GM20000 (cell line): Measurements from ENCODE around the gene KCNMA1.

Source experiments
- DNase-seq: peaks from one replicate; pipeline ENCODE4 v3.0.0; 2012; ENCODE audit warnings: low spot score
- CTCF ChIP-seq: IDR thresholded peaks from 2 replicates; pipeline ENCODE4 v1.5.1; 2012; ENCODE audit warnings: mild to moderate bottlenecking, control low read depth; ENCODE audit errors: extremely low read depth, missing control alignments

KCNMA1 gene

GRCh38 chr10:77479586-77479985 is 158.0 kb downstream of the KCNMA1 start:
- no peak for DNase-seq
- no peak for TF ChIP-seq CTCF

DNA sequence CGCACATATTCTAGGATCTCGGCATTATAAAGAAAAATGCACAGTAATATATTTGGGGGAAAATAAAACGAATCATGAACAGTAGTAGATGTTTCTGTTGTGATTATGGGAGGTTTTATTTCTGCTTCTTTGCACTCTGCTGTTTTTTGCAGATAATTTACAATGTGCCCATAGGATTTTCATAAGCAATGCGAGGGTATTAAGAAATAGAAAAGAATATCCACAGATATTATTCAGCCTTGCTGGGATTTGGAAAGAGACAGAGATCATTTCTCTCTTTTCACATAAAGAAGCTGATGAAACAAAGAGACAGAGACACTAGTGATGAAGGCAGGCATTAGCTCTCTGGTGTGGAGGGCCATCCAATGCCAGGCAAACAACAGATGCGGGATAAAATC is 158.6 kb downstream of the KCNMA1 start:
- no peak for TF ChIP-seq CTCF

GRCh38 chr10:77478247-77478961 is 159.2 kb downstream of the KCNMA1 start:
- DNase-seq: no peak
- no peak for TF ChIP-seq CTCF

More for the DNA sequence above, 158.6 kb downstream of the KCNMA1 start:
- no peak for DNase-seq

- DNase-seq: no peak
- no peak for TF ChIP-seq CTCF
Measured at GRCh38 chr10:77475522-77475921, 162.1 kb downstream of the KCNMA1 start.

GRCh38 chr10:77474939-77475338 is 162.7 kb downstream of the KCNMA1 start:
- no peak for TF ChIP-seq CTCF

DNA sequence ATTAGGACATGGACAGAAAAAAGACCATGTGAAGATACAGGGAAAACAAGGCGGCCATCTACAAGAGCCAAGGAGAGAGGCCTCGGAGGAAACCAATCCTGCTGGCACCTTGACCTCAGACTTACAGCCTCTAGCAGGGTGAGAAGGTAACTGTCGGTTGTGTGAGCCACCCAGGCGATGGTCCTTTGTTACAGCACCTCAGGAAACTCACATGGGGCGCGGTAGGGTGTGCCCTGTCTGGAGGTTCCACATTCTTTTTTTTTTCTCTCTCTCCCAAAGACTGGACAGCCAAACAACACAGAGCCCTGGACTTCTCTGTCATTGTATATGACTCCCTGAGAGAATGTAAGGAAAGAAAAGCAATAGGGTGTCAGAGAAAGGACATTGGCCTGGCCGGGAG is 163.2 kb downstream of the KCNMA1 start:
- no peak for DNase-seq
- no peak for TF ChIP-seq CTCF

More at GRCh38 chr10:77474939-77475338, 162.7 kb downstream of the KCNMA1 start:
- DNase-seq: no peak

DNA sequence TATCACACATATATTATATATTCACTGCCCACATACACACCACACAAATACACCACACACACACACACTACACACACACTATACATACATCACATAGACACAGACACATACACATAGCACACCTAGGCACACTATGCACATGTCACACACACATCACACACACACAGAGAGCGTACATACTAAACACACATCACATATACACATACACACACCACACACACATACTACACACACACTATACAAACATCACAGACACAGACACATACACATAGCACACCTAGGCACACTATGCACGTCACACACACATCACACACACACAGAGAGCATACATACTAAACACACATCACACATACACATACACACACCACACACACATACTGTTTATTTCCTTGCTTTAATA is 165.5 kb downstream of the KCNMA1 start:
- no peak for TF ChIP-seq CTCF
- no peak for DNase-seq
